Duodenal mucosa (tissue), 2 donors: ENCODE results near the gene CFAP92.

Source experiments
- H3K27ac ChIP-seq: one replicate; pipeline ENCODE4 v1.7.0; 2013; ENCODE audit warnings: low read depth, low read length
- H3K27me3 ChIP-seq, 2 donors: one replicate each; pipeline ENCODE4 v1.7.0; 2013; ENCODE audit warnings: low read length in 2 of 2, control low read depth in 1 of 2; ENCODE audit not compliant: insufficient read depth in 2 of 2, control insufficient read depth in 1 of 2
- H3K36me3 ChIP-seq, 2 donors: one replicate each; pipeline ENCODE4 v1.7.0; 2013; ENCODE audit warnings: low read length in 2 of 2, control low read depth in 1 of 2; ENCODE audit not compliant: insufficient read depth in 2 of 2, control insufficient read depth in 1 of 2
- H3K4me1 ChIP-seq, 2 donors: one replicate each; pipeline ENCODE4 v1.7.0; 2013; ENCODE audit warnings: low read length in 2 of 2, control low read depth in 1 of 2; ENCODE audit not compliant: insufficient read depth in 2 of 2, control insufficient read depth in 1 of 2
- H3K4me3 ChIP-seq, 2 donors: one replicate each; pipeline ENCODE4 v1.7.0; 2013; ENCODE audit warnings: low read length in 2 of 2, low read depth in 1 of 2
- H3K9ac ChIP-seq, 2 donors: one replicate each; pipeline ENCODE4 v1.7.0; 2013; ENCODE audit warnings: low read length in 2 of 2, low read depth in 1 of 2
- H3K9me3 ChIP-seq, 2 donors: one replicate each; pipeline ENCODE4 v1.7.0; 2013; ENCODE audit warnings: low read length in 2 of 2, control low read depth in 1 of 2; ENCODE audit not compliant: control insufficient read depth in 1 of 2

Gene CFAP92

DNA sequence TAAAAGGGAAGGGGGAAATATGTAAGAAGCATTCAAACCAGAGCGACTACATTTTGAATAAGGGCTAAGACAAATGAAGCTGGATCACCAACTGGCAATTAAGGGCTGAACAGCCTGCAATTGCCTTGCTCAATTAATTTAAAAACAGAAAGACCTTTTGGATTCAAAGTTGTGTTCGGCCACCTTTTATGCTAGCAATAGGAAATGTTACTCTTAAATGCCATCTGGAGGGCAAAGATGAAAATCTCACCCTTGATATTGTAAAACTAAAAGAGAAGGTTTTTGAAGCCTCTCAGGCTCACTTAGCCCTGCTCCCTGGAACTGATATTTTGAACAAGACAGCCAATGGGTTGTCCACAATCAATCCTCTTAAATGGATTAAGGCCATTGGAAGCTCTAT, 70.3 kb downstream of the CFAP92 start:
- no peak overlapping the region for H3K4me3 ChIP-seq
- peaks cover 20% of the 10 kb centered on the region in 2 donors for H3K9me3 ChIP-seq
- no peaks in the 10 kb centered on the region for H3K4me1 ChIP-seq
- H3K36me3 ChIP-seq = peaks cover 0 to 4% of the 10 kb centered on the region in 2 donors
- H3K27me3 ChIP-seq = no peaks in the 10 kb centered on the region
- H3K9ac ChIP-seq = no peak overlapping the region
- H3K27ac ChIP-seq = no peak overlapping the region

DNA sequence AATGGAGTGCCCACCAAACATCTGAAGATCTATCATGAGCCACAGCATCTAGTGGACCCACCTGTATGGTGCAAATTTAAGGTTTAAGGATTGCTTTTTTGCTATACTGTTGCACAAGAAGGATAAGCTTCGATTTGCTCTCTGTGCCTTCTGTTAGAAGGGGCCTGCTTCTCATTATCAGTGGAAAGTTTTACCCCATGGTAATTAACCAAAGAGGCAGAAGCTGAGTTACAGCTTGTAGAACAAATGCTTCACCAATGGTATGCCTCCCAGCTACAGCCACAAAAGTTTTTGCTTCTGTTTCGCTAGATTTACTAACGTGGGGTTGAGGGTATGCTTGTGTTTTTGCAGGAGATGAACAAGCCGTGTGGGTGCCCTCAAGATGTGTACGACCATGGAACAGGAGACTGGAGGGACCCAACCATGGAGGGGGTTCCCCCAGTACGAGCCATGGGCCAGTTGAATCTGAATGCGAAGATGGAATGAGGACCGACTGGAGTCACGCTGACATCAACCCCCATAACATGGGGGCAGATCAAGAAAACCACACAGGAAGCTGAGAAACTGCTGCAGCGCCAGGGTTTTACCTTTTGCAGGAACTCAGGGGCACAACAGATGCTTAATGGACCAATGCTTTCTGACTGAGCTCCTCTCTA, 70.9 kb downstream of the CFAP92 start:
- Histone ChIP-seq H3K9me3 (peaks cover 20% of the 10 kb centered on the region in 2 donors), H3K4me1 (no peaks in the 10 kb centered on the region), H3K36me3 (peaks cover 0 to 4% of the 10 kb centered on the region in 2 donors), H3K27ac (no peak overlapping the region), H3K9ac (no peak overlapping the region), H3K4me3 (no peak overlapping the region), H3K27me3 (no peaks in the 10 kb centered on the region)

DNA sequence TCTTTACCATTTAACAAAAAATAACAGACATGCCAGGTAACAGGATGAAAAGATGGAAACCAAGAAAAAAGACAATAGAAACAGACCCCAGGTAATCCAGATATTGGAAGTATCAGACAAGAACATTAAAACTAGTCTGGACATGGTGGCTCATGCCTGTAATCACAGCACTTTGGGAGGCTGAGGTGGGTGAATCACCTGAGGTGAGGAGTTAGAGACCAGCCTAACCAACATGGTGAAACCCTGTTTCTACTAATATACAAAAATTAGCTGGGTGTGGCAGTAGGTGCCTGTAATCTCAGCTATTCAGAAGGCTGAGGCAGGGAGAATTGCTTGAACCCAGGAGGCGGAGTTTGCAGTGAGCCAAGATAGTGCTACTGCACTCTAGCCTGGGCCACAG, 73.9 kb downstream of the CFAP92 start:
- no peak overlapping the region for H3K9ac ChIP-seq
- no peak overlapping the region for H3K27ac ChIP-seq
- peaks cover 11 to 14% of the 10 kb centered on the region in 2 donors for H3K9me3 ChIP-seq
- H3K4me3 ChIP-seq = no peak overlapping the region
- H3K36me3 ChIP-seq = peaks cover 2 to 20% of the 10 kb centered on the region in 2 donors
- no peaks in the 10 kb centered on the region for H3K27me3 ChIP-seq
- no peaks in the 10 kb centered on the region for H3K4me1 ChIP-seq

DNA sequence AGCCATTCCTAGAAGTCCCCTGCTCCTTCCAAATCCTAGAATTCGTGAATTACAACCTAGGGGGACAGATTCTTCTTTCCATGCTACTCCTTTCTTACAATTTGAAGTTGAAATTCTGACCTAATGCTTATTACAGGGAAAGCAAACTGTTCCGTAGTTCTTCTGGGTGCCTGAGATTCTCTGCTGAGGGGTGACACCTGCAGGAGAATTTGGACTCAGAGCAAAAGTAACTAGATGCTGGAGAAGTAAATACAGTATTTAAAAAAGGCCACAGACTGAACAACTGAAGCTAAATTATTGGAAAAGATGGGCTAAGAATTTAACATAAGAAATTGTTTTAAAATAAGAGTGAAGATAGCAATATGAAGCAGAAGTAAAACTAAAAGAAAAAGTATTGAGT, 76.6 kb downstream of the CFAP92 start:
- H3K9ac ChIP-seq = no peak overlapping the region
- peaks cover 7 to 9% of the 10 kb centered on the region in 2 donors for H3K9me3 ChIP-seq
- no peaks in the 10 kb centered on the region for H3K4me1 ChIP-seq
- no peak overlapping the region for H3K4me3 ChIP-seq
- peaks cover 26 to 47% of the 10 kb centered on the region in 2 donors for H3K36me3 ChIP-seq
- no peak overlapping the region for H3K27ac ChIP-seq
- no peaks in the 10 kb centered on the region for H3K27me3 ChIP-seq

DNA sequence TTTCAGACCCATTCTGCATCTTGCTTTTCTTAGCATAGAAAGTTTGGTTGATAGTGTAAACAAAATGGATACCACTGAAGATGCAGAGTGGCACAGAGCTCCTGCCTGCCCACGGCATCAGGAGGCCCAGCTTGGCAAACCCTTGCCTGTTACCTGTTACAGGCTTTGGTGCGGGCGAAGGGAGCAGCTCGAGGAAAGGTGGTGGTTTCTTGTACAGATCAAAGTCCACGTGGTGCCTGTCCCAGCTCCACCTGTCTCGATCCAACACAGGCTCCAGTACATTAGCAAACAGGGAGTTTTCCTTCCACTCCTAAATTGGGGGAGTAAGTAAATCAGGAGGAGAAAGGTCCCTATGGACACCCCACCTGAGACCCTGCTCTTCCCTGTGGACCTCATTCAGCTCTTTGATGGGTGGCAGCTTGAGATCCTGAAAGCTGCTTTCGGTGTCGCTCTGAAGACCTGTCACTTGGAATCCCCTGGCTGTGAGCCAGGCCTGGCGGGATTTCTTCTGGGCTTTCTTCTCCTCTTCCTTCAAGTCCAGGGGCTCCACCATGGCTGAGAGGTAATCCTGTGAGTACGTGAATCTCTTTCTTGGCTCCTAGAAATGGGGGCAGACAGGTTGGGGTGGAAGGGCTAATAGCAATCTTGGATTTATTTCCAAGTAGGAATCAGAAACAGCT, 78.8 kb downstream of the CFAP92 start:
- Histone ChIP-seq H3K27ac (no peak overlapping the region), H3K36me3 (peaks cover 39 to 69% of the 10 kb centered on the region in 2 donors), H3K9me3 (no peaks in the 10 kb centered on the region), H3K4me1 (no peaks in the 10 kb centered on the region), H3K4me3 (no peak overlapping the region), H3K9ac (no peak overlapping the region), H3K27me3 (no peaks in the 10 kb centered on the region)

DNA sequence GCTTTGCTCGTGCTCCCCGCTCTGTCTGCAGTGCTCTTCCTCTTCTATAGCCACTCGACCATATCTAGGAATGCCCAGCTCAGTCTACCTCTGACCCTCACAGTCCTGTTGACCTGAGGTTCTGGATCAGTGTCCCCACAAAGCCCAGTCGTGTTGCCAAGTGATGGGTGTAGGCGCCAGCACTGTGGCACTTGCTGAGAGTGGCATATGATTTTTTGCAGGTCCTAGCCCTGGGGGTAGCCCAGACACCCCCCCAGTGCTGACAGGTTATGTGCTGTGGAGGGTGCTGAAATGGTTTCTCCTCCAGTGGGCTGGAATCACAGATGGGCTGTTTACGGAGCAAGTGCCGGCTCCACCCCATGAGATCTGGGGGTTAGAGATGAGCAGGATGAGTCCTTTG, 82.0 kb downstream of the CFAP92 start:
- Histone ChIP-seq H3K36me3 (peaks cover 62 to 97% of the 10 kb centered on the region in 2 donors), H3K9ac (no peak overlapping the region), H3K27me3 (no peaks in the 10 kb centered on the region), H3K4me1 (no peaks in the 10 kb centered on the region), H3K27ac (no peak overlapping the region), H3K9me3 (no peaks in the 10 kb centered on the region), H3K4me3 (no peak overlapping the region)

DNA sequence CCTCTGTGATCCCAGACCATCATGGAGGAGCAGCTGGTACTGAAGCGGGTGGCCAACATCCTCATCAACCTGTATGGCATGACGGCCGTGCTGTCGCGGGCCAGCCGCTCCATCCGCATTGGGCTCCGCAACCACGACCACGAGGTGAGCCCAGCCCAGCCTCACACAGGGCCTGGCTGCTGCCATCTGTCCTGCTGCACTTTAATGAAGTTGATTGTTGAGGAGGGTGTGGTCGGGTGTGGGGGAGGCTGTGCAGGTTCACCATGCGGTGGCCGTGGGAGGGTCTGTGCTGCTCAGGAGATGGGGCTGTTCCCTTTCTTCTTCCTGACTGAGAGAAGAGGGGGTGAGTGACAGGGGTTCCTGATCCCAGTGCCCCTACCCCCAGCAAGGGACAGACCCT, 83.9 kb downstream of the CFAP92 start:
- Histone ChIP-seq H3K36me3 (peaks cover 73 to 98% of the 10 kb centered on the region in 2 donors), H3K27ac (no peak overlapping the region), H3K27me3 (no peaks in the 10 kb centered on the region), H3K4me1 (no peaks in the 10 kb centered on the region), H3K4me3 (no peak overlapping the region), H3K9ac (no peak overlapping the region), H3K9me3 (no peaks in the 10 kb centered on the region)

DNA sequence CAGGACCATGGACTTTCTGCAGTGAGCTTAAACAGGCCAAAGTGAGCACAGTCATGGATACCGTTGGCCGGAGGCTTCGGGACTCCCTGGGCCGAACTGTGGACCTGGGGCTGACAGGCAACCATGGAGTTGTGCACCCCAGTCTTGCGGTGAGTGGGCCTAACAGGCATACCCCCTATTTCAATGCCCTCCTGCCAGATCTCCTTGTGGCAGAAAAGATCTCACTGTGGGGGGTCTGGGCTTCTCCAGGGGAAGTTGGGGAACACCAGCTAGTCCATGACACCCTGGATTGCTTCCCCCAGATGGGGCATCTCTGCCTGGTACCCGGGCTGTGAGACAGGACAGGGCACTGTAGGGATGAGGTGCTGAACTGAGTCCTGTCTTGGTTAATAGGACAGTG, 84.9 kb downstream of the CFAP92 start:
- Histone ChIP-seq H3K4me3 (no peak overlapping the region), H3K27ac (no peak overlapping the region), H3K36me3 (peaks cover 72 to 96% of the 10 kb centered on the region in 2 donors), H3K27me3 (no peaks in the 10 kb centered on the region), H3K9ac (no peak overlapping the region), H3K9me3 (no peaks in the 10 kb centered on the region), H3K4me1 (no peaks in the 10 kb centered on the region)

DNA sequence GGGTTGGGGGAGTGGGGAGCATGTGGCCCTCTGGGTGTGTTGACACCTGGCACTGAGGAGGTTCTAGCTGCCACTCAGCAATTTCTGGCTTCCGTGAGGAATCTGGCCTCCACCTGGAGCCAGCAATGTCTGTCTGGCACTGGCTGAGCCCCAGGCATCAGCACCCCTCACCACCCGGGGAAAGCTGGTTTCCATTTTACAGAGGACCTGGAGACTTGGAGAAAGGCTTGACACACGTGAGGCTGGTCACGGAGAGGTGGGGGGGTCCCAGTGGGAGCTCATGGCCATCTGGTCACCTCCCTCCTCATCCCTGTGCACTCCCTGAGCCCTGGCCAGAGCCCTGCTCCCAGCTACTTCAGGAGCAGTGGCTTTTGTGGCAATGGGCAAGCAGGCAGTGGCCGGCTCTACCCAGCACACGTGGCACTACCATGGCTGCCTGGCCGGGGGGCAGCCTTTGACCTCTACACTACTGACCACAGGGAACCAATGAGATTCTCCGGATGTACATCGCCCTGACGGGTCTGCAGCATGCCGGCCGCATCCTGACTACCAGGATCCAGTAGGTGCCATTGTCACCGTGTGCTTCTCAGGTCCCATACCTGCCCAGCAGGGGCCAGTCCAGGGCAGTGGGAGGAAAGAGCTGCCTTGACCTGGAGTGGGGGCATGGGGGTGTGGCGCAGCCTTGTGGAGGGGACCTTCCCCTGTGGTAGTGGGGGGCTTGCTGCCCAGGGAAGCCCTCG, 86.0 kb downstream of the CFAP92 start:
- no peak overlapping the region for H3K27ac ChIP-seq
- no peaks in the 10 kb centered on the region for H3K4me1 ChIP-seq
- H3K27me3 ChIP-seq = no peaks in the 10 kb centered on the region
- peaks cover 66 to 95% of the 10 kb centered on the region in 2 donors for H3K36me3 ChIP-seq
- H3K4me3 ChIP-seq = no peak overlapping the region
- H3K9me3 ChIP-seq = no peaks in the 10 kb centered on the region
- H3K9ac ChIP-seq = no peak overlapping the region

DNA sequence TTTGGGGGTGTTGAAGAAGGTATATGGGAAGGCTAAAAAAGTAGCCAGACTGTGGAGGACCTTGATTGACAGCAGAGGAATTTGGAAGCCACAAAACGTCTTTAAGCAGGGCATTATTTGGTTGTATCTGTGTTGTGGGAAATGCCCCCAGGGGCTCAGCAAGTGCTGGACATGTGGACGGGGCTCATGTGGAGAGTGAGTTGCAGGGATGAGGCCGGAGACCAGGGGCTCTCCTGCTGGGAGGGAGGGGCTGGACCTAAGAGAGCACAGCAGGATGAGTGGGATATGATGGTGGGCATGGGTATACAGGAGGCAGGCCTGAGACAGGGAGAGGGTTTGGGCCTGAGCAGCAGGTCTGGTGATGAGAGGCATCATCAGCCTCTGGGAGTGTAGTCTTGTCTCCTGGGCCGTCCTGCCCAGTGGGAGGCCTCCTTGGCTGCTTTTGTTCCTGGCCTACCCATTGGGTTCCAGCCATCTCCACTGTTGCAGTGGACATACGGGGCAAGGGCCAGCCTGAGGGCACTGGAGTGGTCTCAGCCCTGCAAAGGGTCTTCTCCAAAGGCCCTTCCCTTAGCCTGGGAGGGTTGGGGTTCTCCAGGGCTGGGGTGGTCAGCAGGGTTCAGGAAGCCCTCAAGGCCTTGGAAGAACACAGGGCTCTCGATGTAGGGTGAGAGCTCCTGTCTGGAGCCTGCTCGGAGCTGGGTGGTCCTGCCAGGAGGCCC, 86.9 kb downstream of the CFAP92 start:
- H3K27ac ChIP-seq = no peak overlapping the region
- H3K4me3 ChIP-seq = no peak overlapping the region
- peaks cover 64 to 95% of the 10 kb centered on the region in 2 donors for H3K36me3 ChIP-seq
- no peaks in the 10 kb centered on the region for H3K27me3 ChIP-seq
- no peaks in the 10 kb centered on the region for H3K4me1 ChIP-seq
- no peak overlapping the region for H3K9ac ChIP-seq
- H3K9me3 ChIP-seq = no peaks in the 10 kb centered on the region
